Panc1 (cell line): ENCODE results near the gene MYO5B. TPM values are rescaled to one million over a fixed set of nuclear protein-coding genes. Genes with fewer than 3 reads are reported as not detected.

Source experiments
- ATAC-seq: fragments of 200-7000 bp; cut with Tn5 transposase; 2 replicates; pipeline ENCODE4 v1.9.1; 2020; ENCODE audit warnings: mild to moderate bottlenecking, moderate library complexity
- BruUV-seq: library from RNA; stranded (reverse); fragments of 400-500 nt; replicated peaks from 2 replicates; lab custom pipeline; 2021; lab: Mats Ljungman, UMichigan
- CTCF ChIA-PET: fragments of 300-600 bp; sonication (Branson Sonifier 250); formaldehyde crosslinking; loops from one replicate; lab custom pipeline; 2022; ENCODE audit warnings: antibody characterized with exemption; lab: Charles Lee
- POLR2A ChIA-PET: fragments of 300-600 bp; sonication (Branson Sonifier 250); formaldehyde crosslinking; loops from one replicate; lab custom pipeline; 2022; ENCODE audit warnings: antibody characterized with exemption; lab: Charles Lee
- DNase-seq: peaks from one replicate; pipeline ENCODE4 v3.0.0-alpha.2; 2010; ENCODE audit warnings: low read depth, low spot score
- H3K27ac ChIP-seq: 2 replicates; pipeline ENCODE4 v1.5.1; 2011; ENCODE audit warnings: mild to moderate bottlenecking, low read length, inconsistent platforms
- H3K27me3 ChIP-seq: fragments of 200-500 bp; sonication (Bioruptor generic); 2 replicates; pipeline ENCODE4 v1.6.0; 2014; ENCODE audit warnings: low read length, inconsistent platforms; ENCODE audit not compliant: control insufficient read depth, insufficient read depth
- H3K36me3 ChIP-seq: fragments of 200-500 bp; sonication (Bioruptor generic); 2 replicates; pipeline ENCODE4 v1.5.1; 2014; ENCODE audit warnings: inconsistent platforms, mild to moderate bottlenecking, low read length, moderate library complexity; ENCODE audit not compliant: control insufficient read depth, insufficient read depth
- H3K4me1 ChIP-seq: 2 replicates; pipeline ENCODE4 v1.5.1; 2011; ENCODE audit warnings: inconsistent platforms, mild to moderate bottlenecking, low read length, moderate library complexity; ENCODE audit not compliant: control insufficient read depth, insufficient read depth
- H3K4me3 ChIP-seq, 2 experiments: 2 replicates each; pipeline ENCODE4 v1.5.1; 2011 to 2012; ENCODE audit warnings: low read depth in 2 of 2, low read length in 2 of 2, mild to moderate bottlenecking in 2 of 2, inconsistent platforms in 1 of 2, moderate library complexity in 1 of 2
- H3K9me3 ChIP-seq: fragments of 200-500 bp; sonication (Bioruptor generic); 2 replicates; pipeline ENCODE4 v1.5.1; 2014; ENCODE audit warnings: low read depth, mild to moderate bottlenecking, inconsistent platforms, low read length, moderate library complexity; ENCODE audit not compliant: control insufficient read depth, insufficient read depth
- POLR2AphosphoS5 ChIP-seq: IDR thresholded peaks from 2 replicates; pipeline ENCODE4 v1.6.1; 2012; ENCODE audit warnings: mild to moderate bottlenecking, low read depth, low read length, moderate library complexity
- SIN3A ChIP-seq: IDR thresholded peaks from 2 replicates; pipeline ENCODE4 v1.6.1; 2012; ENCODE audit warnings: low read depth, mild to moderate bottlenecking, low read length, moderate library complexity, borderline replicate concordance; ENCODE audit not compliant: insufficient read depth
- TCF7L2 ChIP-seq: IDR thresholded peaks from 2 replicates; pipeline ENCODE4 v1.6.1; 2011; ENCODE audit warnings: mild to moderate bottlenecking, low read depth, low read length, inconsistent platforms
- in situ Hi-C: cut with HindIII; loops from 2 replicates; pipeline ENCODE4 v1.10.0; 2016; ENCODE audit warnings: low sequenced_read_pairs, low pct_unique_long_range_greater_than_20kb
- intact Hi-C: fragments of 100-400 bp; cut with micrococcal nuclease; formaldehyde crosslinking; loops from one replicate; pipeline ENCODE4 v1.10.0; 2022; ENCODE audit not compliant: unreplicated experiment
- total RNA-seq: library from RNA; stranded (reverse); gene quantifications from one replicate; pipeline ENCODE4 v1.2.1, GENCODE V29; 2021; ENCODE audit not compliant: unreplicated experiment
- TF ChIP-seq, protein P1 (sequence below): fragments of 450-650 bp; IDR thresholded peaks from 2 replicates; pipeline ENCODE4 v1.5.1; 2017; ENCODE audit warnings: mild to moderate bottlenecking
- TF ChIP-seq, protein P2 (sequence below), 2 experiments: IDR thresholded peaks; 2 replicates each; pipeline ENCODE4 v1.6.1; 2011 to 2012; ENCODE audit warnings: low read depth in 2 of 2, control low read depth in 1 of 2, low read length in 1 of 2, mild to moderate bottlenecking in 1 of 2, moderate library complexity in 1 of 2; ENCODE audit not compliant: insufficient read depth in 1 of 2

MYO5B gene
- total RNA-seq, 1 experiment from 2014 or later, result 0.31 TPM

DNA sequence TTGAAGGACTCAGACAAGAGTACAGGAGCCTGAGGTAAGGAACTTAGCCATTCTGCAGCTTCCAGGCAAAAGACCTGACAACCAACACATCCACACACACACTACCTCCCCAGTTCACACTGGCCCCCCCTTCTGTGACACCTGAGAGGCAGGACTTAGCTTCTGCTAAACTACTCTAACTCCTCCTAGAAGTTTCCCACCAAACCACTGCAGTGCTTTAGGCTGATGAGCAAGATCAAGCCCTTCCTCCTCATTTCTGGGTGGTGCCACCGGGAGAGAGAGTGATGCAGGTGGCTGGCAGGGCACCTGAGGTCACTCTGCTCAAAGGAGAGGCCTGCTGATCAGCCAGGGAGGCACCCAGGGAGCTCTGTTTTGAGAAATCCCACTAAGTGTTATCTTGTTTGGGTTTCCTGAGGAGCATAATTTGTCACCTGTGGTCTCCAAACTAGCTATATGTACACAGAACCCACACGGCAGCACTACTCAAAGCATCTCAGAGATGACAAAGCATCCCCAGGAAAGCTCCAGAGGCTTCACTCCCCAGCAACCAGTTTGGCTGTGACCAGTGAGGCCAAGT, 188.4 kb downstream of the MYO5B start:
- no TSS peak for BruUV-seq
- Histone ChIP-seq H3K4me1 (no peaks in the 10 kb centered on the region), H3K9me3 (no peaks in the 10 kb centered on the region), H3K4me3 (no peak overlapping the region), H3K27me3 (no peaks in the 10 kb centered on the region), H3K36me3 (no peaks in the 10 kb centered on the region), H3K27ac (no peak overlapping the region)
- ChIA-PET POLR2A (no interaction called here), CTCF (no interaction called here)
- no peak for ATAC-seq
- in situ Hi-C loops, result no loop called here
- intact Hi-C loops, result no loop called here
- TF ChIP-seq TCF7L2, result no peak
- TF ChIP-seq, protein P1, sequence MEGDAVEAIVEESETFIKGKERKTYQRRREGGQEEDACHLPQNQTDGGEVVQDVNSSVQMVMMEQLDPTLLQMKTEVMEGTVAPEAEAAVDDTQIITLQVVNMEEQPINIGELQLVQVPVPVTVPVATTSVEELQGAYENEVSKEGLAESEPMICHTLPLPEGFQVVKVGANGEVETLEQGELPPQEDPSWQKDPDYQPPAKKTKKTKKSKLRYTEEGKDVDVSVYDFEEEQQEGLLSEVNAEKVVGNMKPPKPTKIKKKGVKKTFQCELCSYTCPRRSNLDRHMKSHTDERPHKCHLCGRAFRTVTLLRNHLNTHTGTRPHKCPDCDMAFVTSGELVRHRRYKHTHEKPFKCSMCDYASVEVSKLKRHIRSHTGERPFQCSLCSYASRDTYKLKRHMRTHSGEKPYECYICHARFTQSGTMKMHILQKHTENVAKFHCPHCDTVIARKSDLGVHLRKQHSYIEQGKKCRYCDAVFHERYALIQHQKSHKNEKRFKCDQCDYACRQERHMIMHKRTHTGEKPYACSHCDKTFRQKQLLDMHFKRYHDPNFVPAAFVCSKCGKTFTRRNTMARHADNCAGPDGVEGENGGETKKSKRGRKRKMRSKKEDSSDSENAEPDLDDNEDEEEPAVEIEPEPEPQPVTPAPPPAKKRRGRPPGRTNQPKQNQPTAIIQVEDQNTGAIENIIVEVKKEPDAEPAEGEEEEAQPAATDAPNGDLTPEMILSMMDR, result no peak
- TF ChIP-seq POLR2AphosphoS5, result no peak
- TF ChIP-seq, protein P2, sequence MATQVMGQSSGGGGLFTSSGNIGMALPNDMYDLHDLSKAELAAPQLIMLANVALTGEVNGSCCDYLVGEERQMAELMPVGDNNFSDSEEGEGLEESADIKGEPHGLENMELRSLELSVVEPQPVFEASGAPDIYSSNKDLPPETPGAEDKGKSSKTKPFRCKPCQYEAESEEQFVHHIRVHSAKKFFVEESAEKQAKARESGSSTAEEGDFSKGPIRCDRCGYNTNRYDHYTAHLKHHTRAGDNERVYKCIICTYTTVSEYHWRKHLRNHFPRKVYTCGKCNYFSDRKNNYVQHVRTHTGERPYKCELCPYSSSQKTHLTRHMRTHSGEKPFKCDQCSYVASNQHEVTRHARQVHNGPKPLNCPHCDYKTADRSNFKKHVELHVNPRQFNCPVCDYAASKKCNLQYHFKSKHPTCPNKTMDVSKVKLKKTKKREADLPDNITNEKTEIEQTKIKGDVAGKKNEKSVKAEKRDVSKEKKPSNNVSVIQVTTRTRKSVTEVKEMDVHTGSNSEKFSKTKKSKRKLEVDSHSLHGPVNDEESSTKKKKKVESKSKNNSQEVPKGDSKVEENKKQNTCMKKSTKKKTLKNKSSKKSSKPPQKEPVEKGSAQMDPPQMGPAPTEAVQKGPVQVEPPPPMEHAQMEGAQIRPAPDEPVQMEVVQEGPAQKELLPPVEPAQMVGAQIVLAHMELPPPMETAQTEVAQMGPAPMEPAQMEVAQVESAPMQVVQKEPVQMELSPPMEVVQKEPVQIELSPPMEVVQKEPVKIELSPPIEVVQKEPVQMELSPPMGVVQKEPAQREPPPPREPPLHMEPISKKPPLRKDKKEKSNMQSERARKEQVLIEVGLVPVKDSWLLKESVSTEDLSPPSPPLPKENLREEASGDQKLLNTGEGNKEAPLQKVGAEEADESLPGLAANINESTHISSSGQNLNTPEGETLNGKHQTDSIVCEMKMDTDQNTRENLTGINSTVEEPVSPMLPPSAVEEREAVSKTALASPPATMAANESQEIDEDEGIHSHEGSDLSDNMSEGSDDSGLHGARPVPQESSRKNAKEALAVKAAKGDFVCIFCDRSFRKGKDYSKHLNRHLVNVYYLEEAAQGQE (IDR thresholded peaks at IDR 0.05; ENCODE audit: insufficient read depth in 1 of 2, low read depth in 2 of 2, low read length in 1 of 2), result no peak
- TF ChIP-seq SIN3A, result no peak
- DNase-seq, result no peak

DNA sequence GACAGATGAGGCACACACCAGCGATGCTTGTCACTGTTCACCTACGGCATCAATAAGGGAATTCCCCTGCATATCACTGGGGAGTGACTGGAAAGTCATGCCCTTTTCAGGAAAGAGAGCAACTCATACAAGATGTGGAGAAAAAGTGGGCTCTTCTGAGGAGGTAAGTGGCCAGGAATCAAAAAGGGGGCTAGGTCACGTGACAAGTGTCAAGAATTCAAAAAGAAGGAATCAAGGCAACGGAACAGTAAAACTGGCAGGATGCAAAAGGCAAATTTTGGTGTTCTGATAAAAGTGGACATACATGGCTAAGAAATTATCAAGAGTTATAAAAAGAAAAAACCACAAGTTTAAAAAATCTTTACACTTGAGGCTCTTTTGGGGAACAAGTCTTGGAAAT, 190.9 kb downstream of the MYO5B start:
- no peaks in the 10 kb centered on the region for H3K4me1 ChIP-seq
- TF ChIP-seq POLR2AphosphoS5 (no peak), TCF7L2 (no peak), SIN3A (no peak)
- TF ChIP-seq, protein P2 (IDR thresholded peaks at IDR 0.05; ENCODE audit: insufficient read depth in 1 of 2, low read depth in 2 of 2, low read length in 1 of 2), result no peak
- TF ChIP-seq, protein P1, result no peak
- ChIA-PET CTCF (no interaction called here), POLR2A (no interaction called here)
- no peaks in the 10 kb centered on the region for H3K36me3 ChIP-seq
- no peak for ATAC-seq
- DNase-seq, result no peak
- intact Hi-C loops (no loop called here), in situ Hi-C loops (no loop called here)
- H3K9me3 ChIP-seq, result no peaks in the 10 kb centered on the region
- BruUV-seq, result no TSS peak
- H3K27me3 ChIP-seq, result no peaks in the 10 kb centered on the region
- H3K4me3 ChIP-seq, result no peak overlapping the region
- H3K27ac ChIP-seq, result no peak overlapping the region
